GM18519 (cell line): ENCODE results near the gene PDHX.

ENCODE experiments used
- ATAC-seq: cut with Tn5 transposase; IDR thresholded peaks from one replicate; pipeline ENCODE4 v1.9.1; 2021; ENCODE audit warnings: mild to moderate bottlenecking, moderate library complexity; ENCODE audit not compliant: unreplicated experiment, low FRiP score

The PDHX gene

DNA sequence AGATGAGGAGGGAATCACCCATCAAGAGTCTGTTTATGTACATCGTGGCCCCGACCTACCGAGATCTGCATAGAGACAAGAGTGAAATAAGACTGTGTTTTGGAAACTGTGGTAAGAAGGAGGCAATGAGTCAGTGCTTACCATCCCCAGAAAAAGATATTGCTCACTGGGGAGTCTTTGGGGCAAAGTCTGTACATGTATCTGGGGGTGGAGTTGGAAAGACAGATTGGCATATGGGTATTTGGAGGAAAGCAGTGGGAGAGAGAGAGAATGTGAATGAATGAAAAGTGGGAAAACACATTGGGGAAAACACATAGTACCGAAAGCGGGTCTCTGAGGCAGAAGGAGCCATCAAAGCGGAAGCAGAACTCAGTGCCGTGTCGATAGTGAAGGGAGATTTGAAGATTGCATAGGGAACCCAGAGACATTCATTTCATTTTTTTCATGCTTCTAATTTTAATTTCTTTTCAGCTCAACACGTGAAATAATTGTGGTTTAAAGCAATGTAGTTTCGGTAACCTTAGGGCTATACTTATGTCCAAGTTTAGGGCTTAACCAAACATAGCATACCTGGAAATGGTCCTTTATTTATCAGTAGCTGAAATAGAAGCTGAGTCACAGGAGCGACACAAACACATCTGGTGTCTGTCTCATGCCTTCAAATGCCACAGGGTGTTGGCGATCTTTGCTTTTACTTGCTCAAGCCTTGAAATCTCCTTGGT is 124.0 kb downstream of the PDHX start:
- peak; percentile 51 for ATAC-seq

DNA sequence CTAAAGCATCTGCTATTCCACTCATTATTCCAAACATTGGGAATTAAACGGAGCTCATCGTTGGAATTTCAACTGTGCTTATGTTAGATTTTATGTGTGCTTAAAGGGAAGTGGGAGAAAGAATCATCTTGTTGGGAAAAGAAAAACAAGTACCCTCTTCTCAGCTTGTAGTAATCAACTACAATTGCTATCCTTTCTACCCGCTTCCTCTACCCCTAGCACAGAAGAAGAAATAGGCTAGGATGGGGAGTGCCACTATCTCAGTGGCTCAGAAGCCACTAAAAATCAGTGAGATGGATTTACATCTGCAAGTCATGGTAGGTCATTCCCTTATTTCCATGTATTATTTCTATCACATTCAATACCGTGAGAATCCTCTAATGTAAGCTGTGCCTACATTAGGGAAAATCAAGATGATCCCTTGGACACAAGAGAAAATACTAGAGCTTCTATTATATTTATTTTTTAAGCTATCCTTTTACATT is 124.7 kb downstream of the PDHX start:
- no peak for ATAC-seq

DNA sequence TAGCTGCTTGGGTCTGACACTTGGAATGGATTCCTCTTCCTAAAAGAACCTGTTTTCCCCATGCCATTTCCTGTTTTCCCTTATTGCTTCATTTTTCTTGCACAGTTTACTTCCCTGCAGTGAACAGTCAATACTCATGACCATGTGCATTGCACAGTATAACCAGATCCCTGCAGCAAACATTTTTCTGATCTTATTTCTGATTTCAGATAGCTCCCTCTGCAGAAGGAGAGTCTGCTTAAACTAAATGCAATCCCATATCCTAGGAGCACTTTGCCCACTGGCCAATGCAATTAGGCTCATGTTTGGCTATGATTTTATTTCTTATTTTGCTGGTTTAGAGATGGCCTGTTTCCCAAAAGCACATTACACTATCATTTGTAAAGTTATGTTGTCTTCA is 125.8 kb downstream of the PDHX start:
- no peak for ATAC-seq

DNA sequence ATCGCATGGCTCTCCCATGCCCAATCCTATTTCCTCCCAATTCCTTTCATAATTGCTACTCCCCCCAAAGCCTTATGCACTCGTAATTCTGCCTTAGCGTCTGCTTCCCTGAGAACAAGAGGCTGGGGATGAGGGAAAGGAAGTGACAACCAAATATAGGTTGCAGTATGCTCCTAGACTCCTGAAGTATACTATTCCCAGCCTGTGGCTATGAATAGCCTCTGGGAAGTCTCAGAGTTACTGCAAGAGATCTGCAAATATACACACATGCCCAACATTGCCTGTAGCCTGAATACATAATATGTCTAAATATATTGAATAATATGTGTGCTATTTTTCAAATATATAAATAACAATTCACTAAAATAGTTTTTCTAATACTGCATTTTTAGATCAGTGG is 126.5 kb downstream of the PDHX start:
- no peak for ATAC-seq

DNA sequence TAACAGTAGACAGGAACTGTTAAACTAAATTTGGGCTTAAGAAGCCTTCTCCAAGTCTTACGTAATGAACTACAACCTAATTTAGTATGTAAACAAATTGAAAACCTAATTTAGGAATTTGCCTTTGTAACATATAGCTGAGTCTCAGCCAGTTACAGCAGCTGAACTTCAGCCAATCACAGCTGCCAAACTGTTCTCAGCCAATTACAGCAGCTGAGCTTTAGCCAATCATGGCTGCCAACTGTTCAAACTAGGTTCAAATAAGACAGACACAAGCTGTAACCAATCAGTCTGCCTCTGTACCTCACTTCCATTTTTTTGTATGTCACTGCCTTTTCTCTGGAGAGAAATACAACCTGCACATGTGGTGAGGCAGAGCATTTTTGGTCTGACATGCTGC is 127.5 kb downstream of the PDHX start:
- ATAC-seq = no peak

DNA sequence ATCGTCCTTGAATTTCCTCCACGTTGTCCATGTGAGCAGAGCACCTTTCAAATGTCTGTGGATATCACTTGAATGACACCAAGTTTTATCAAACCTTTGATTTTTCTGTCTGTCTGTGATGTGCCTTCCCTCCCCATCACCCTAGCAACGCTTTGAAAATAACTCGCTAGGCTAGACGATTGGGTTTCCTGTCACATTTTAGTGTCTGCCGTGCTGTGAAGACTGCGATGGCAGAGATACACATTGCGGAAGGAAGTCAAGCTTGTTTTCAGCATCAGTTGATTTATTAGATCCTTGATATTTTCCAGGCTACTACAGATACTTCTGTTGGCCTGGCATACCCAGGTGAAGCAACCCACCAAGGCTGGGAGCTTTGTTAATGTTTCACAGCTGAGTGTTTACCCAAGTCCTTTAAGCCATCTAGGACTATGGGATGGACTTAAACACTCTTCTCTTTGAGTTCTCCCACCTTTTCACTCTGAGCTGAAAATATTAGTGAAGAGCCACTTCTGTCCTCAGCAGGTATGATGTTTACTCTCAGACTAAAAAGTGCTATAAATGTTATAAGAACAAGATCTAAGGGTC is 128.9 kb downstream of the PDHX start:
- peak; percentile 45 for ATAC-seq
